Measurements from ENCODE around the gene OLFML2A.
"Not testable (repeated sequence)": the region's sequence is repeated elsewhere in the genome, so short reads cannot be mapped to it uniquely, and the experiment has no call there.

Gene OLFML2A

DNA sequence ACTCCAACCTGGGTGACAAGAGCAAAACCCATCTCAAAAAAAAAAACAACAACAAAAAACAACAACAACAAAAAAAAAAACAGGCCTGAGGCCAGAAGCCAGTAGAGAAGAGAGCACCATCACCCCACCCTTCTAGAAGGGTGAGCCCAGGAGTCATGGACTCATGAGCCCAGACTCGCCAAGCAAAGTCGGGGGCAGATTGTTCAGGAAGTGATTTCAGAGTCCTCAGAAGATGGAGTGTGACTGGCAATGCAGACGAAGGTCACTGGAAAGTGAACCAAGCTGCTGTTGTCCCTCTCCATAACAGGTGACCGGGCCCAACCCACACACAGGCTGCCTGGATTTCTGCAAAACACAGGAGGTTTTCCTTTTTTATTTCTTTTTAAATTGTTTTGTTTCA is 67.4 kb downstream of the OLFML2A start:
- no peak for DNase-seq (ENCODE audit: low read depth, low spot score)
- no peak overlapping the region for H3K27ac ChIP-seq

DNA sequence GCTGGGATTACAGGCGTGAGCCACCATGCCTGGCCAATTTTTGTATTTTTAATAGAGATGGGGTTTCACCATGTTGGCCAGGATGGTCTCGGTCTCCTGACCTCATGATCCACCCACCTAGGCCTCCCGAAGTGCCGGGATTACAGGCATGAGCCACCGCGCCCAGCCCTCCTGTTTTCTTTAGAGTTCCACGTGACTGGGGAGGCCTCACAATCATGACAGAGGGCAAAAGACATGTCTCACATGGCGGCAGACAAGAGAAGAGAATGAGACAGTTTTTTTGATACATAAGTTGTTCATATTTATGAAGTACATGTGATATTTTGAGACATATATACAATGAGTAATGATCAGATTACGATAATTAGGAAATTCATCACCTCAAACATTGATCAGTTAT is 69.5 kb downstream of the OLFML2A start:
- DNase-seq (ENCODE audit: low read depth, low spot score): not testable (repeated sequence)

GRCh38 chr9:124846969-124847368 is 70.0 kb downstream of the OLFML2A start:
- no peak for DNase-seq (ENCODE audit: low read depth, low spot score)
- H3K27ac ChIP-seq: no peak overlapping the region

More for the DNA sequence above, 69.5 kb downstream of the OLFML2A start:
- not testable (repeated sequence) for H3K27ac ChIP-seq

GRCh38 chr9:124849801-124850200 is 72.9 kb downstream of the OLFML2A start:
- no peak overlapping the region for H3K27ac ChIP-seq
- DNase-seq (ENCODE audit: low read depth, low spot score): no peak

DNA sequence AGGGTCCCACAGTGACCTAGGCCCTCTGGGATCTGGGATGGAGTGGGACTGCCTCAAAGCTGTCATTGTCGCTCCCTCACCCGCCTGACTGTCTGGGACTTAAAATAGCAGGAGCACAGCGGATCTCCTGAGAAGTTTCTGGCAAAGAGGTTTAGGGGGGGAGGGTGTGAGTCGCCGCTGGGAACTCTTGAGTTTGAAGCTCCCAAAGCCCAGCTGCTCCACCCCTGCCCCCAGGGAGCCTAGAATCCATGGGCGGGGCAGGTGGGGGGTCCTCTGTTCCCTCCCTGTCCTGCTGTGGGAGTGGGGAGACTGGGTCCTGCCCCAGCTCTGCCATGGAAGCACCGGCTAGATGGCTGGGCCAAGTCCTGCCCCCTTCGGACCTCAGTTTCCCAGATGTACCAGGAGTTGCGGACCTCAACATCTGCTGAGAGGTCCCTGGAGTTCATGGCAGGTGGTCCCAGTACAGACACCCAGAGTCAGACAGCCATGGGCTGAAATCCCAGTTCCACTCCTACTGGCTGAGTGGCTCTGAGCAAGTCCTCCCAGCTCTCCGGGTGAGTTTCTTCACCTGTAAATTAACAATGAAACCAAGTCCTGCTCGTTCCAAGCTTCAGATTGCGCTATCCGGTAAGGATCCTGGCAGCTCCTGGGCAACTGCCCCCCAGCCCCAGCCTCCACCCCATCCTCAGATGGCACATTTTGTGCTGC is 75.3 kb downstream of the OLFML2A start:
- no peak overlapping the region for H3K27ac ChIP-seq
- DNase-seq (ENCODE audit: low read depth, low spot score): no peak

DNA sequence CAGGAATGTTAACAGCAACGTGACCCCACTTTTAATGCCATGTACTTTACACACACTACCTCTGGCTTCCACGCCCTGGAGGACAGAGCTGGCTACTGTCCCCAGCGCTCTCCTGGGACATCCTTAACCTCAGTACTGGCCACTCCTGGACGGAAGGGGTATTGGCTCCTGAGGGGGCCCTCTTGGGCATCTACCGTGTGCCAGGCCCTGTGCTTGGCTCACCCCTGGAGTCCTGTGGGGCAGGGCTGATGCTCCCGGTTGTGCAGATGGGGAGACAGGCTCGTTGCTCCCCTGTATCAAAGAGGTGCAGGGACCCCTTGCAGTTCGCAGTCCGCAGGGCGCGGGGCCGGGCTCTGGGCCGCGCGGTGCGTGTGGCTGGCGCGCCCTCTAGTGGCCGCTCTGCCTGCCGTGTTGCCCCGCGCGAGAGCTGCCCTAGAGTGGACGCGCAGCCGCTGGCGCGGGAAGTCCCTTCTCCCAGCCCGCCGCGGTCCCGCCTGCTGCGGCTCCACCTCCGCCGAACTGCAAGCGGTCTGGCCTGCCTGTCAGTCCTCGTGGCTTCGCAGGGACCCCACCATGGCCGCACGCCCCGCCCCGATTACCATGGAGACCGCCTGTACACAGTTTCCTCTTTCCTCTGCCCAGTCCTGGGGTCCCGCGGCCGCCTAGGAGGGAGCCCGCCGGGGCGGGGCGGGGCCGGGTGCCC is 76.0 kb downstream of the OLFML2A start, which contains the start of gene WDR38:
TSS of gene WDR38 (plus strand) at position 632 of the 703 bp plus-strand sequence. CDS start 72 bp downstream, outside the sequence.
- DNase-seq (ENCODE audit: low read depth, low spot score): no peak
- no peak within 1 kb of the TSS for H3K27ac ChIP-seq

GRCh38 chr9:124853605-124854143 is 76.7 kb downstream of the OLFML2A start:
- H3K27ac ChIP-seq: no peak overlapping the region
- no peak for DNase-seq (ENCODE audit: low read depth, low spot score)

- no peak for DNase-seq (ENCODE audit: low read depth, low spot score)
- H3K27ac ChIP-seq: no peak overlapping the region
Measured at GRCh38 chr9:124854161-124854560, 77.2 kb downstream of the OLFML2A start.

- no peak overlapping the region for H3K27ac ChIP-seq
- DNase-seq (ENCODE audit: low read depth, low spot score): no peak
Measured at GRCh38 chr9:124854822-124855221, 77.9 kb downstream of the OLFML2A start.

- no peak overlapping the region for H3K27ac ChIP-seq
- no peak for DNase-seq (ENCODE audit: low read depth, low spot score)
Measured at GRCh38 chr9:124855566-124855943, 78.6 kb downstream of the OLFML2A start.

- DNase-seq (ENCODE audit: low read depth, low spot score): no peak
Measured at GRCh38 chr9:124855944-124856765, 79.2 kb downstream of the OLFML2A start.

GRCh38 chr9:124857533-124858162 is 80.7 kb downstream of the OLFML2A start:
- DNase-seq (ENCODE audit: low read depth, low spot score): no peak
- H3K27ac ChIP-seq: no peak overlapping the region

More at GRCh38 chr9:124855944-124856765, 79.2 kb downstream of the OLFML2A start:
- no peak overlapping the region for H3K27ac ChIP-seq

DNA sequence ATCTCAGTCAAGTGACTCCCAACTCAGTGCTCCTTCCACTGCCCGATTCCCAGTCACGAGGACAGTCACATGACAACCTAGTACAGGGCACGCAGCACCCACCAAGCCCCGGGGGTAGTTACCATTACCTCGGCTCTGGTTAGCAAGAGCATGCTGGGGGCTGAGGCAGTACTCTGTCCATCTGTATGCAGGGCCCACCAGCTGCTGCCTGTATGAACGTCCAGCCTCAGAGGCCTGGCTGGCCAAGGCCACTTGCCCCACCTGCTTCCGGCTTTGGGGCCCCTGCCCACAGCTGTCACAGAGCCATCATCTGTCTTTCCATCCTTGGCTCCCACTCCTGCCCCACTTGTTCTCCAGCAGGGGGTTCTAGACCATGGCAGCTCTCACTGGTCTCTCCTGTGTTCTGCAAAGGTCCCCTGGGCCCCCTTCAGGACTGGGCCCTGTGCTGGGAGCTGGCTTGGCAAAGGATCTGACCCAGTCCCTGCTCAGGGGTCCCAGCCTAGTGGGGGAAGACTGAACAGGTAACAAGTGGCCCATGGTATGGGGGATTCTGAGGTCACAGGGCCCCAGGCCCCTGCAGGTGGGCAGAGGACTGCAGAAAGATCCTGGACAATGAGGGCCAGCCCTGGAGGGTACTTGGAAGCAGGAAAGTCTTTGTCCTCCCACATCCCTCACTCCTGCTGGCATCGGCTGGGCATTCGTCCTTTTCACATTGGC is 81.6 kb downstream of the OLFML2A start:
- no peak overlapping the region for H3K27ac ChIP-seq
- no peak for DNase-seq (ENCODE audit: low read depth, low spot score)

DNA sequence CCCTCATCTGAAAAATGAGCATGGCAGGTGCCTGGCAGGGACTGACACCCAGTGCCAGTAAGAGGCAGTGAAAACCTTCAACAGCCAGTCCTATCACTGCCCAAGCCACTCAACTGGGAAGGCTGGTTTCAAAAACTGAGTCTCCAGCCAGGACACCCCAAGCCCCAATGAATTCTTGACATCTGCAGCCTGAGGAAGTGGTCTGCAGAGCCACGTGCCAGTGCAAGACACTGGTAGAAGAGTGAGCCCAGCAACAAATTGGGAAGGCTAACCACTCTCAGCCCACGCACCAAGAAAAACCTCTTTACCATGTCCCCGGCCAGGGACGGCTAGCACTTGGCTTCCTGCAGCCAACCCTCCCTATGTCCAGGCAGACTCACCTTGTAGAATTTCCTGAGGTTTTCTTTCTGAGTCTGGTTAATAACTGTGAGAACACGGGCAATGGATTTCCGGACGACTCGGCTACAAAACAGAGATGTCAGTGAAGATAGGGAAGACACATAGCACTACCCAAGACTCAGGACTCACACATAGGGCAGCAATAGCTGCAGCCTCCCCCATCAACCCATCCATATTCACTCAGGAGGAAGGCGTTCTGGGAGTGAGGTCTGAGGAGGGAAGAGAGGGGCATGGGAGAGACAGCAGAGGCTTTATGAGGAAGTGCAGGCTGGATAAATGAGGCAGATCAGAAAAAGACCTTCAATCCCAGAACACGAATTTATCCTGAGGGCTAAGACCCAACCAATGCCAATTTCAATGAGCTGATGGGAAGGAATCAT is 83.1 kb downstream of the OLFML2A start:
- peak overlapping the region; percentile 96 for H3K27ac ChIP-seq
- no peak for DNase-seq (ENCODE audit: low read depth, low spot score)

DNA sequence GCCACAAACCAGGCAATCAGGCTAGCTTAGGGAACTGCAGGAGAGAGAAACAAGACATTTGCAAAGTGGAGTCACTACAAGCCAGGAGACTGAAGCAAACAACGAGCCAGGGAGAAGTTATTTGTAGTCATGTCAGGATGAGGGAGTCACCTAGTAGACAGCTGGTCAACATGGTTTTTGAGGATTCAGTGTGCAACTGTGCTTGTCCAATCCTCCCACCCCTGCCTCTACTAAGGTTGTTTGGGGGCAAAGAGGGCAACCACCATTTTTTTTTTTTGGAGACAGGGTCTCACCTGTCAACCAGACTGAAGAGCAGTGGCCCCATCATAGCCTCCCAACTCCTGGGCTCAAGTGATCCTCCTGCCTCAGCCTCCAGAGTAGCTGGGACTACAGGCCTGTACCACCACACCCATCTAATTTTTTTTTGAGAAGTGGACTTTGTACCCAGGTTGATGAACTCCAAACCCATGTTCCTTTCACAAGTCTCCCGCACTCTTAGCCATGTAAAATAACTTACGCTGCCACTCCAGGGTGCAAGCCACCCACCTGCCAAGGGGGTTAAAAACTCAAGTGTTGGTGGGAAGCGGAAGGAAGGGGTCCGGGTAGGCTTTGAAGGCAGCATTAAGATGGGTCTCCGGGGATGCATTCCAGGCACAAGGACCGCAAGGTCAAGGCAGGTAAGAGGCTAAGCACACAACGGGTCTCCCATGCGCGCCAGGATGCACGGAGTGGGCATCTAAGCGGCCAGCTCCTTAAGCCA is 83.8 kb downstream of the OLFML2A start:
- peak overlapping the region; percentile 96 for H3K27ac ChIP-seq
- DNase-seq (ENCODE audit: low read depth, low spot score): no peak

GRCh38 chr9:124861342-124862229 is 84.7 kb downstream of the OLFML2A start, which contains the start of the genes ARPC5L and RPL35:
Gene ARPC5L, plus strand, starts transcription at chr9:124862130. Its CDS starts 7,161 bp downstream, at chr9:124869291.
Gene RPL35, minus strand, starts transcription at chr9:124861957. Its CDS starts 45 bp downstream, at chr9:124861912.
- peak; percentile 70 for DNase-seq (ENCODE audit: low read depth, low spot score)
- peak within 1 kb of the TSS; percentile 96 for H3K27ac ChIP-seq

DNA sequence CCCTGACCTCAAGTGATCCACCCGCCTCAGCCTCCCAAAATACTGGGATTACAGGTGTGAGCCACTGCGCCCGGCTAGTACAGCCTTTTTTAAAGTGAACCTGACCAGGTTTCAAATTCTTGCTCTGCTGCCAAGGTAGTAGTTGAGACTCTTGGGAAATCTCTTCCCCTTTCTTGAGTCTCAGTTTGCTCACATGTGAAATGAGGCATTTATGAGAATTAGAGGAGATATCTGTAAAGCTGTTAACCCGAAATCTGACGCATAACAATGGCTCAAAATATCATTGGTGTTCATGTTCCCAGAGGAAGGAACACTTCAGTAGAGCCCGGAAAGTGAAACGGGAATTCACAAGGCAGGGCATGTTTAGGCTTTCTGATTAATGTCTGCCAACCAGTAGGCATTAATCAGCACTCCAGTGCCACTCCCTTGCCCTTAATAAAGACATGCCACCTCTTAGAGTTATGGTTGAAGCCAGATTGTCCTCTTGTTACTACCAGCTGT is 86.5 kb downstream of the OLFML2A start:
- H3K27ac ChIP-seq: peak overlapping the region; percentile 96
- peak; percentile 93 for DNase-seq (ENCODE audit: low read depth, low spot score)

All from epithelial cell of prostate (primary cell).